ENCODE measurements around the gene ATP9A.

- TF ChIP-seq POLR2A (IDR thresholded peaks at IDR 0.05) (no peak), CTCF (IDR thresholded peaks at IDR 0.05) (no peak)
Observed at GRCh38 chr20:51551186-51551585, 217.0 kb downstream of the ATP9A start.

Data from body of pancreas (tissue), 4 donors.